Thyroid gland (tissue), 4 donors: ENCODE results near the gene EXOC4. TPM values are rescaled to one million over a fixed set of nuclear protein-coding genes. Genes with fewer than 3 reads are reported as not detected.

Experiments used
- DNase-seq, 2 donors: peaks; one replicate each; pipeline ENCODE4 v3.0.0-alpha.2; 2019
- H3K27ac ChIP-seq, 3 donors: fragments of 200-600 bp; sonication (generic); 1 replicate in 2 of 3; 2 replicates in 1 of 3; pipeline ENCODE4 v1.5.1; 2016 to 2019; ENCODE audit warnings: mild to moderate bottlenecking in 1 of 3, moderate library complexity in 1 of 3
- H3K27me3 ChIP-seq: fragments of 200-600 bp; sonication (generic); one replicate; pipeline ENCODE4 v1.5.1; 2019
- H3K36me3 ChIP-seq, 2 donors: fragments of 200-600 bp; sonication (generic); one replicate each; pipeline ENCODE4 v1.5.1; 2016 to 2019
- H3K4me1 ChIP-seq, 2 donors: fragments of 200-600 bp; sonication (generic); one replicate each; pipeline ENCODE4 v1.5.1; 2017 to 2019
- H3K4me3 ChIP-seq, 3 donors: fragments of 200-600 bp; sonication (generic); replicated peaks in 1 of 3; 1 replicate in 2 of 3; 2 replicates in 1 of 3; pipeline ENCODE4 v1.5.1; 2016; ENCODE audit warnings: mild to moderate bottlenecking in 1 of 3
- H3K9me3 ChIP-seq: fragments of 200-600 bp; sonication (generic); one replicate; pipeline ENCODE4 v1.5.1; 2017
- POLR2A ChIP-seq, 2 donors: fragments of 450-650 bp; IDR thresholded peaks; one replicate each; pipeline ENCODE4 v1.6.1; 2017; ENCODE audit warnings: antibody characterized with exemption in 2 of 2, mild to moderate bottlenecking in 2 of 2, moderate library complexity in 1 of 2
- WGBS, 2 donors: methylation state at CpG; one replicate each; pipeline ENCODE4 v1.1.5; 2017; 5-methylcytosine and 5-hydroxymethylcytosine counted together
- intact Hi-C: fragments of 100-400 bp; cut with DNase I; formaldehyde crosslinking; loops from one replicate; pipeline ENCODE4 v1.15.1; 2023
- total RNA-seq, 4 donors: library from RNA; depleted of rRNA; stranded (reverse); fragments of >200 nt; gene quantifications; one replicate each; pipeline ENCODE4 v1.2.3, GENCODE V29; 2016
- TF ChIP-seq, protein P1 (sequence below), 6 experiments: fragments of 200-600 bp in 3 of 6; fragments of 450-650 bp in 3 of 6; sonication (generic) in 3 of 6; IDR thresholded peaks; one replicate each; pipeline ENCODE4 v1.5.1; 2016 to 2019; ENCODE audit warnings: antibody characterized with exemption in 6 of 6, mild to moderate bottlenecking in 2 of 6, inconsistent platforms in 1 of 6, moderate library complexity in 1 of 6

EXOC4 gene
- total RNA-seq, 4 donors from 2014 or later, result 74.0 to 116 (median 107) TPM

DNA sequence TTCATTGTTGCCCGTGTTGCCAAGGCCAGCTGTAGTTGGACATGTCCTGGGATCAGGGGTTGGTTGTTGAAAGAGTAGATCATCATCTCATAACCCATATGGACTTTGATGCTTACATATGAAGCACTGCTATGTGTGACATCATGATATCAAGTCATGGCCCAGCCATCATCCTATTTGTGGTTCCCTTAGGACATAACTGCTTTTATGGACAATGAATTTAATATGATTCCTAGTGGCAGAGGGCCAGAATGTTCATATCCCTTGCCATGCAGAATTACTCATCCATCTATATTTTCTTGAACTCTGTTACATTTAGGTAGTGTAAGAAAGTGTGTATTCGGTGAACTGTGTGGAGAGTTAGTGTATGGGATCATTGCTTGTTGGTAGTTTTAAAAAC is 530.4 kb downstream of the EXOC4 start:
- intact Hi-C loops, result no loop called here
- no peak overlapping the region for H3K4me3 ChIP-seq
- no peaks in the 10 kb centered on the region for H3K36me3 ChIP-seq

DNA sequence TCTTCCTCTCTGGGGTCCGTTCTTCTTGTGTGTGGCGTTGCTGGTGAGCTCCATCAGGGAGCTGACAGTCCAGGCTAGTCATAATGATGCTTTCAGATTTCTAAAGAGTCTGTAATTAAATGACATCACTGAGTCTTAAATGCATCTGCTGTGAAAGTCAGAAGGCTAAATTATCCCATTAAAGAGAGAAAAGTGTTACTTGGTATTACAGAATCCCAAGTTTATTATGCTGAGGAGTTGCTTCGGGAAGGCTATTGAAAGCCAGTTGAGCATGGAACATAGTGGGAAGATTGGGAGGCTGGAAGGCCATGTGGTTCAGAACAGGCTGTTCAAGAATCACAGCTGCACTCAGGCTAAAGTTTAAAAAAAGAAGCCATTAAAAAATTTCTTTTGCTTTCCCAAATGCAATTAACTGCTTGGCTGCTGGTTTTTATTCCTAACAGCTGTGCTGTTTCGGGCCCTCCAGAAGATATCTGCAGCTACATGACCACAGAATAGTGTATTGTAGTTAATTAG is 531.7 kb downstream of the EXOC4 start:
- no peak overlapping the region for H3K27ac ChIP-seq
- no peak overlapping the region for H3K4me3 ChIP-seq
- no peaks in the 10 kb centered on the region for H3K9me3 ChIP-seq
- no peak for DNase-seq
- H3K4me1 ChIP-seq, result no peaks in the 10 kb centered on the region
- H3K27me3 ChIP-seq, result no peaks in the 10 kb centered on the region
- no peaks in the 10 kb centered on the region for H3K36me3 ChIP-seq
- WGBS, 2 donors, result 83 to 90% methylated on average over 4 of the region's 4 CpGs
- intact Hi-C loops, result no loop called here
- TF ChIP-seq, protein P1, sequence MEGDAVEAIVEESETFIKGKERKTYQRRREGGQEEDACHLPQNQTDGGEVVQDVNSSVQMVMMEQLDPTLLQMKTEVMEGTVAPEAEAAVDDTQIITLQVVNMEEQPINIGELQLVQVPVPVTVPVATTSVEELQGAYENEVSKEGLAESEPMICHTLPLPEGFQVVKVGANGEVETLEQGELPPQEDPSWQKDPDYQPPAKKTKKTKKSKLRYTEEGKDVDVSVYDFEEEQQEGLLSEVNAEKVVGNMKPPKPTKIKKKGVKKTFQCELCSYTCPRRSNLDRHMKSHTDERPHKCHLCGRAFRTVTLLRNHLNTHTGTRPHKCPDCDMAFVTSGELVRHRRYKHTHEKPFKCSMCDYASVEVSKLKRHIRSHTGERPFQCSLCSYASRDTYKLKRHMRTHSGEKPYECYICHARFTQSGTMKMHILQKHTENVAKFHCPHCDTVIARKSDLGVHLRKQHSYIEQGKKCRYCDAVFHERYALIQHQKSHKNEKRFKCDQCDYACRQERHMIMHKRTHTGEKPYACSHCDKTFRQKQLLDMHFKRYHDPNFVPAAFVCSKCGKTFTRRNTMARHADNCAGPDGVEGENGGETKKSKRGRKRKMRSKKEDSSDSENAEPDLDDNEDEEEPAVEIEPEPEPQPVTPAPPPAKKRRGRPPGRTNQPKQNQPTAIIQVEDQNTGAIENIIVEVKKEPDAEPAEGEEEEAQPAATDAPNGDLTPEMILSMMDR (IDR thresholded peaks at IDR 0.05), result no peak
- TF ChIP-seq POLR2A (IDR thresholded peaks at IDR 0.05), result no peak

More for the DNA sequence above, 530.4 kb downstream of the EXOC4 start:
- no peak for TF ChIP-seq POLR2A (IDR thresholded peaks at IDR 0.05)
- TF ChIP-seq, protein P1 (IDR thresholded peaks at IDR 0.05), result no peak
- H3K27ac ChIP-seq, result no peak overlapping the region
- DNase-seq, result no peak
- H3K9me3 ChIP-seq, result no peaks in the 10 kb centered on the region
- 93 to 99% methylated on average over 2 of the region's 2 CpGs for WGBS, 2 donors
- H3K27me3 ChIP-seq, result no peaks in the 10 kb centered on the region
- H3K4me1 ChIP-seq, result no peaks in the 10 kb centered on the region

DNA sequence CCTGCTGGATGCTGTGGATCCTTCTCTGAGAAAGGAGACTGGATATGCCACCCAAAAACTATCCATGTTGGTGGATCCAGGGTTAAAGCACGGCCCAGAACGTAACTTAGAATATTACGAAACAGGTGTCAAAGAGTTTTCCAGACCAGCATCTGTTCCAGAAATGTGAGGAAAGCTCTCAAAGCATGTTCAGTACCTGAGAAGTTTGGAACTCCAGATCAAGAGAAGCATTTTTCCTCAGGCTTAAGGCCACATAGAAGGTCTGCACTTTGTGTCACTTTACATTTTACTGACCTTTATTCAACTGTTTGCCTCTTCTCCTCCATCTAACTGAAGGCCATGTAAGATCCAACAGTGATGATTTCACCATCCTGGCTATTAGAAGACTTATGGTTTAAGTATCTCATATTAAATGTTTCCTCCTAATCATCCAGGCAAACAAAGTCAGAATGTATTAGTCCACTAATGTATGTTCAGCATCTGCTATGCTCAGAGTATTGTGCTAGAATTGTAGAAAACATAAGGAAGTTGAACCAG is 533.6 kb downstream of the EXOC4 start:
- intact Hi-C loops, result no loop called here
- Histone ChIP-seq H3K36me3 (no peaks in the 10 kb centered on the region), H3K4me3 (no peak overlapping the region), H3K27me3 (no peaks in the 10 kb centered on the region), H3K9me3 (no peaks in the 10 kb centered on the region), H3K4me1 (no peaks in the 10 kb centered on the region), H3K27ac (no peak overlapping the region)
- no peak for DNase-seq
- TF ChIP-seq, protein P1 (IDR thresholded peaks at IDR 0.05), result no peak
- TF ChIP-seq POLR2A (IDR thresholded peaks at IDR 0.05), result no peak
- WGBS, 2 donors, result 64 to 67% methylated on average over 3 of the region's 3 CpGs

DNA sequence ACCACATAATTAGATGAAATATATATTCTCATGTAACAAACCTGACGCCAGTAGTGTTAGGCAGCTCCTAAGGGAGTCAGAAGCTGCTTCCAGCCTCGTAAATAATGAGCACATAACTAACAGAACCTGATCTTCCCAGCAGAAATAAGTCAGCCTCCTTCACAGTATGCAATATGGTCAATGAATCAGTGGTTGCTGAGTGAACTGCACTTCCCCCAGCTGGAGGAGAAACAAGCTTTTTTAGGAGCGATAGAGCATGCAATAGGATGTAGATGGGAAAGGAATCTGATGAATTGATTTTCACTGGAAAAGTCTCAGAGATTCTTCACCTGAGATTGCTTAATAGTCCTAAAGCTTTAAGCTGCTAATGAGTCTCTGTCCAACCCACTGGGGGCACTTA is 537.1 kb downstream of the EXOC4 start:
- intact Hi-C loops, result no loop called here
- 68 to 69% methylated on average over 3 of the region's 3 CpGs for WGBS, 2 donors
- Histone ChIP-seq H3K4me1 (no peaks in the 10 kb centered on the region), H3K27me3 (no peaks in the 10 kb centered on the region), H3K27ac (no peak overlapping the region), H3K36me3 (no peaks in the 10 kb centered on the region), H3K9me3 (no peaks in the 10 kb centered on the region), H3K4me3 (no peak overlapping the region)
- no peak for DNase-seq
- TF ChIP-seq, protein P1 (IDR thresholded peaks at IDR 0.05), result no peak
- TF ChIP-seq POLR2A (IDR thresholded peaks at IDR 0.05), result no peak

DNA sequence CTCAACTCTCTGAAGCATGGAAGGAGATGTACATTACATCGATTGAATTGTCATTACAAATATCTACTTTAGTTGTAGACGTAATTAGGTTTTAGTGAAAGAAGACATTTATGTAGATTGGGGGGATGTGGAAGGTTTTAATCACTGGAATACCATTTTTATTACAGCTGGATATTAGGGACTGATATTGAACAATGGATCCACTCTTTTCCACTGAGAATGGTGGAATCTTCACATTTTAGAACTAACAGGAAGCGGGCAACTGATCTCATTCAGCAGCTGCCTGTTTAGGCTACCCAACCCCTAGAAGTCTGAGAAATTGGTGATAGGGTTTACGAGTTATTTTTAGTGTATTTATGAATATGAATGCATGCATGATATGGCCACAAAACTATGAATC is 538.0 kb downstream of the EXOC4 start:
- no peak overlapping the region for H3K4me3 ChIP-seq
- 95 to 97% methylated on average over 4 of the region's 4 CpGs for WGBS, 2 donors
- no peaks in the 10 kb centered on the region for H3K4me1 ChIP-seq
- no peak overlapping the region for H3K27ac ChIP-seq
- H3K9me3 ChIP-seq, result no peaks in the 10 kb centered on the region
- intact Hi-C loops, result no loop called here
- TF ChIP-seq, protein P1 (IDR thresholded peaks at IDR 0.05), result no peak
- no peak for TF ChIP-seq POLR2A (IDR thresholded peaks at IDR 0.05)
- H3K27me3 ChIP-seq, result no peaks in the 10 kb centered on the region
- no peak for DNase-seq
- H3K36me3 ChIP-seq, result no peaks in the 10 kb centered on the region
